ENCODE results near the gene ZNF639. TPM values are rescaled to one million over a fixed set of nuclear protein-coding genes. Genes with fewer than 3 reads are reported as not detected.

Gene ZNF639
- total and polyA plus RNA-seq, 2 of the 13 experiments (the other 11 are each of a cell fraction or from before 2014, with no cell fraction given), result 11.6 to 42.4 TPM

DNA sequence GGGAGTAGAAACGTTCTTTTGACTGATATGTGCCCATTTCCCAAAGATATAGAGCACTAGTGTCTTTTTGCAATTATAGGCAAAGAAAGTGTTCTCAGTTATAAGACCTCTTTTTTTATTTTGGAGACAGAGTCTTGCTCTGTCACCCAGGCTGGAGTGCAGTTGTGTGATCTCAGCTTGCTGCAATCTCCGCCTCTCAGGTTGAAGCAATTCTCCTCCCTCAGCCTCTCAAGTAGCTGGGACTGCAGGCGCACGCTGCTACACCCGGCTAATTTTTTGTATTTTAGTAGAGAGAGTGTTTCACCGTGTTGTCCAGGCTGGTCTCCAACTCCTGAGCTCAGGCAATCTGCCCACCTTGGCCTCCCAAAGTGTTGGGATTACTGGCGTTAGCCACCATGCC is 20.7 kb upstream of the ZNF639 start (continued):
- TF ChIP-seq MTA1 (CRISPR knock-in tag; IDR thresholded peaks at IDR 0.05; ENCODE audit: borderline replicate concordance) (no peak), ZNF557 (CRISPR knock-in tag; IDR thresholded peaks at IDR 0.05) (no peak), KDM5B (CRISPR knock-in tag; IDR thresholded peaks at IDR 0.05; ENCODE audit: borderline replicate concordance) (no peak), ZNF570 (CRISPR knock-in tag; IDR thresholded peaks at IDR 0.05; ENCODE audit: borderline replicate concordance) (no peak)

DNA sequence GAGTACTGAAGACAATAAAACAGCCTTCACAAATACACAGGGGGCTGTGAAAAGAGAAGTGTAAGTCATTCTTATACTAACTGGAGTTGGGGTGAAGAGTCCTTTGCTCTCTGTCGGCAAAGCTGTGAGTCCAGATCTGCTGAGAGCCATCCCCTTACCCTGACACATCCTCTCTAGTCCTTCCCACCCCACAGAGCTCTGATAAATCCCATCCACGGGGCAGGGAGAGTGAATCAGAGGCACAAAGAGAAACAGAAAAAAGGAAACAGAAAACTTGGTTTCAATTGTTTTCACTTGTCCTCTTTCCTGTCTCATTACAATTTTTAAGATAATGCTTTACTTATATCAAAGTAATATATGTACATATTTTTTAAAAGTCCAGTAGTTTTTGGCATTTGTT is 18.2 kb upstream of the ZNF639 start:
- ATAC-seq (no peak), DNase-seq (ENCODE audit: low spot score) (no peak), FAIRE-seq (no peak)
- BruUV-seq (replicated peaks), result no TSS peak
- H4K20me1 ChIP-seq (ENCODE audit: insufficient read depth, low read length), result no peaks in the 10 kb centered on the region
- H2AFZ ChIP-seq (ENCODE audit: low read length), result no peak overlapping the region
- no peak overlapping the region for H3K4me2 ChIP-seq (ENCODE audit: low read depth, low read length)
- H3K27me3 ChIP-seq (ENCODE audit: control insufficient read depth in 1 of 2, insufficient read depth in 2 of 2, low read length in 2 of 2), result no peaks in the 10 kb centered on the region
- 13% methylated on average over 2 of the region's 2 CpGs for WGBS (ENCODE audit: low lambda C conversion rate)
- no peaks in the 10 kb centered on the region for H3K79me2 ChIP-seq (ENCODE audit: insufficient read depth, low read length)
- in situ Hi-C loops (cut with HindIII; ENCODE audit: extremely low pct_ligation_motif_present, low pct_unique_long_range_greater_than_20kb) (loop anchor here (25.0 kb wide), 1 partner anchor 867 kb away; no protein-coding TSS in a partner anchor), intact Hi-C loops (cut with micrococcal nuclease; ENCODE audit: unreplicated experiment) (no loop called here)
- peaks cover 8% of the 10 kb centered on the region; the same call in 1 of the 2 replicates for H3K4me1 ChIP-seq (ENCODE audit: insufficient read depth, low read length)
- ChIA-PET CTCF (ENCODE audit: low intra/inter-chr PET ratio, low total read pairs) (no interaction called here), POLR2A (no interaction called here)
- no peak overlapping the region for H3K9ac ChIP-seq (ENCODE audit: insufficient read depth, low read depth, low read length)
- no peak overlapping the region for H3K27ac ChIP-seq (ENCODE audit: extremely low read length, insufficient read depth, low read length)
- H3K36me3 ChIP-seq (replicated peaks in 1 of 2; ENCODE audit: control insufficient read depth in 1 of 2, insufficient read depth in 2 of 2, low read length in 2 of 2), result no peaks in the 10 kb centered on the region
- no peaks in the 10 kb centered on the region for H3K9me3 ChIP-seq (ENCODE audit: low read length)
- H3K4me3 ChIP-seq (replicated peaks in 1 of 3; ENCODE audit: insufficient read depth in 1 of 3, low read depth in 2 of 3, low read length in 3 of 3), result no peak overlapping the region
- no peak for TF ChIP-seq HDAC6 (IDR thresholded peaks at IDR 0.05; ENCODE audit: low read depth, low read length)
- TF ChIP-seq, protein P1, sequence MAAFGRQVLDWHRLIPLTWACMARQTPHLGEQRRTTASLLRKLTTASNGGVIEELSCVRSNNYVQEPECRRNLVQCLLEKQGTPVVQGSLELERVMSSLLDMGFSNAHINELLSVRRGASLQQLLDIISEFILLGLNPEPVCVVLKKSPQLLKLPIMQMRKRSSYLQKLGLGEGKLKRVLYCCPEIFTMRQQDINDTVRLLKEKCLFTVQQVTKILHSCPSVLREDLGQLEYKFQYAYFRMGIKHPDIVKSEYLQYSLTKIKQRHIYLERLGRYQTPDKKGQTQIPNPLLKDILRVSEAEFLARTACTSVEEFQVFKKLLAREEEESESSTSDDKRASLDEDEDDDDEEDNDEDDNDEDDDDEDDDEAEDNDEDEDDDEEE (CRISPR knock-in tag; IDR thresholded peaks at IDR 0.05), result no peak
- no peak for TF ChIP-seq MAFF (IDR thresholded peaks at IDR 0.05; ENCODE audit: low read depth, low read length)
- TF ChIP-seq ZNF572 (CRISPR knock-in tag; IDR thresholded peaks at IDR 0.05), result no peak
- no peak for TF ChIP-seq SOX5 (CRISPR knock-in tag; IDR thresholded peaks at IDR 0.05; ENCODE audit: borderline replicate concordance)
- no peak for TF ChIP-seq HOXA9 (CRISPR knock-in tag; IDR thresholded peaks at IDR 0.05; ENCODE audit: borderline replicate concordance)
- TF ChIP-seq, protein P2, sequence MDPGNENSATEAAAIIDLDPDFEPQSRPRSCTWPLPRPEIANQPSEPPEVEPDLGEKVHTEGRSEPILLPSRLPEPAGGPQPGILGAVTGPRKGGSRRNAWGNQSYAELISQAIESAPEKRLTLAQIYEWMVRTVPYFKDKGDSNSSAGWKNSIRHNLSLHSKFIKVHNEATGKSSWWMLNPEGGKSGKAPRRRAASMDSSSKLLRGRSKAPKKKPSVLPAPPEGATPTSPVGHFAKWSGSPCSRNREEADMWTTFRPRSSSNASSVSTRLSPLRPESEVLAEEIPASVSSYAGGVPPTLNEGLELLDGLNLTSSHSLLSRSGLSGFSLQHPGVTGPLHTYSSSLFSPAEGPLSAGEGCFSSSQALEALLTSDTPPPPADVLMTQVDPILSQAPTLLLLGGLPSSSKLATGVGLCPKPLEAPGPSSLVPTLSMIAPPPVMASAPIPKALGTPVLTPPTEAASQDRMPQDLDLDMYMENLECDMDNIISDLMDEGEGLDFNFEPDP (CRISPR knock-in tag; conservative IDR thresholded peaks at IDR 0.05), result no peak
- TF ChIP-seq ZNF776 (CRISPR knock-in tag; IDR thresholded peaks at IDR 0.05), result no peak
- TF ChIP-seq, protein P3, sequence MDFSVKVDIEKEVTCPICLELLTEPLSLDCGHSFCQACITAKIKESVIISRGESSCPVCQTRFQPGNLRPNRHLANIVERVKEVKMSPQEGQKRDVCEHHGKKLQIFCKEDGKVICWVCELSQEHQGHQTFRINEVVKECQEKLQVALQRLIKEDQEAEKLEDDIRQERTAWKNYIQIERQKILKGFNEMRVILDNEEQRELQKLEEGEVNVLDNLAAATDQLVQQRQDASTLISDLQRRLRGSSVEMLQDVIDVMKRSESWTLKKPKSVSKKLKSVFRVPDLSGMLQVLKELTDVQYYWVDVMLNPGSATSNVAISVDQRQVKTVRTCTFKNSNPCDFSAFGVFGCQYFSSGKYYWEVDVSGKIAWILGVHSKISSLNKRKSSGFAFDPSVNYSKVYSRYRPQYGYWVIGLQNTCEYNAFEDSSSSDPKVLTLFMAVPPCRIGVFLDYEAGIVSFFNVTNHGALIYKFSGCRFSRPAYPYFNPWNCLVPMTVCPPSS (IDR thresholded peaks at IDR 0.05), result no peak
- TF ChIP-seq, protein P4, sequence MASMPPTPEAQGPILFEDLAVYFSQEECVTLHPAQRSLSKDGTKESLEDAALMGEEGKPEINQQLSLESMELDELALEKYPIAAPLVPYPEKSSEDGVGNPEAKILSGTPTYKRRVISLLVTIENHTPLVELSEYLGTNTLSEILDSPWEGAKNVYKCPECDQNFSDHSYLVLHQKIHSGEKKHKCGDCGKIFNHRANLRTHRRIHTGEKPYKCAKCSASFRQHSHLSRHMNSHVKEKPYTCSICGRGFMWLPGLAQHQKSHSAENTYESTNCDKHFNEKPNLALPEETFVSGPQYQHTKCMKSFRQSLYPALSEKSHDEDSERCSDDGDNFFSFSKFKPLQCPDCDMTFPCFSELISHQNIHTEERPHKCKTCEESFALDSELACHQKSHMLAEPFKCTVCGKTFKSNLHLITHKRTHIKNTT (CRISPR knock-in tag; IDR thresholded peaks at IDR 0.05), result no peak
- TF ChIP-seq, protein P5, sequence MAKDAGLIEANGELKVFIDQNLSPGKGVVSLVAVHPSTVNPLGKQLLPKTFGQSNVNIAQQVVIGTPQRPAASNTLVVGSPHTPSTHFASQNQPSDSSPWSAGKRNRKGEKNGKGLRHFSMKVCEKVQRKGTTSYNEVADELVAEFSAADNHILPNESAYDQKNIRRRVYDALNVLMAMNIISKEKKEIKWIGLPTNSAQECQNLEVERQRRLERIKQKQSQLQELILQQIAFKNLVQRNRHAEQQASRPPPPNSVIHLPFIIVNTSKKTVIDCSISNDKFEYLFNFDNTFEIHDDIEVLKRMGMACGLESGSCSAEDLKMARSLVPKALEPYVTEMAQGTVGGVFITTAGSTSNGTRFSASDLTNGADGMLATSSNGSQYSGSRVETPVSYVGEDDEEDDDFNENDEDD (CRISPR knock-in tag; IDR thresholded peaks at IDR 0.05; ENCODE audit: borderline replicate concordance), result no peak
- TF ChIP-seq MIER3 (CRISPR knock-in tag; IDR thresholded peaks at IDR 0.05; ENCODE audit: borderline replicate concordance), result no peak
- no peak for TF ChIP-seq FOXP1 (IDR thresholded peaks at IDR 0.05)
- no peak for TF ChIP-seq FOXP1 (CRISPR knock-in tag; IDR thresholded peaks at IDR 0.05)
- TF ChIP-seq KDM4B (CRISPR knock-in tag; IDR thresholded peaks at IDR 0.05), result no peak
- TF ChIP-seq NR2C2 (CRISPR knock-in tag; IDR thresholded peaks at IDR 0.05; ENCODE audit: borderline replicate concordance), result no peak
